ENCODE results near the gene CRTC3. TPM values are rescaled to one million over a fixed set of nuclear protein-coding genes. Genes with fewer than 3 reads are reported as not detected.

Gene CRTC3
- total and polyA plus RNA-seq, 2 donors (not counting 1 experiment from before 2014, with no cell fraction given) = 18.3 to 23.4 TPM

GRCh38 chr15:90596943-90597342 lies 67.2 kb downstream of the CRTC3 start:
- Histone ChIP-seq H3K79me2 (ENCODE audit: control insufficient read depth, insufficient read depth, low read length) (no peaks in the 10 kb centered on the region), H3K27ac (ENCODE audit: insufficient read depth, low read length) (no peak overlapping the region), H3K4me3 (replicated peaks in 1 of 4; ENCODE audit: control extremely low read depth in 1 of 4, insufficient read depth in 1 of 4, low read depth in 3 of 4, low read length in 4 of 4) (no peak overlapping the region), H3K27me3 (ENCODE audit: control insufficient read depth, insufficient read depth, low read length) (no peaks in the 10 kb centered on the region), H2AFZ (ENCODE audit: low read length) (no peak overlapping the region), H3K4me2 (ENCODE audit: extremely low read depth, insufficient read depth, low read length) (no peak overlapping the region), H3K9ac (ENCODE audit: insufficient read depth, low read length) (no peak overlapping the region), H3K9me3 (ENCODE audit: control insufficient read depth, insufficient read depth, low read depth, low read length) (no peaks in the 10 kb centered on the region), H3K36me3 (ENCODE audit: control insufficient read depth, insufficient read depth, low read length) (no peaks in the 10 kb centered on the region), H3K4me1 (ENCODE audit: control insufficient read depth, extremely low read depth, insufficient read depth, low read length) (peaks cover 10% of the 10 kb centered on the region), H4K20me1 (ENCODE audit: control insufficient read depth, extremely low read depth, insufficient read depth, low read length) (no peaks in the 10 kb centered on the region)
- TF ChIP-seq CTCF (conservative IDR thresholded peaks at IDR 0.05 in 1 of 2, IDR thresholded peaks at IDR 0.05 in 1 of 2; ENCODE audit: low read depth in 1 of 2, low read length in 2 of 2) = no peak
- no peak for TF ChIP-seq EZH2 (IDR thresholded peaks at IDR 0.05; ENCODE audit: low read length, missing control alignments)
- no peak for DNase-seq (ENCODE audit: low read depth in 2 of 2)

- Histone ChIP-seq H3K4me1 (ENCODE audit: control insufficient read depth, extremely low read depth, insufficient read depth, low read length) (peaks cover 5% of the 10 kb centered on the region), H3K36me3 (ENCODE audit: control insufficient read depth, insufficient read depth, low read length) (no peaks in the 10 kb centered on the region), H4K20me1 (ENCODE audit: control insufficient read depth, extremely low read depth, insufficient read depth, low read length) (no peaks in the 10 kb centered on the region), H3K9me3 (ENCODE audit: control insufficient read depth, insufficient read depth, low read depth, low read length) (no peaks in the 10 kb centered on the region), H2AFZ (ENCODE audit: low read length) (no peak overlapping the region), H3K27me3 (ENCODE audit: control insufficient read depth, insufficient read depth, low read length) (no peaks in the 10 kb centered on the region), H3K79me2 (ENCODE audit: control insufficient read depth, insufficient read depth, low read length) (no peaks in the 10 kb centered on the region), H3K27ac (ENCODE audit: insufficient read depth, low read length) (no peak overlapping the region), H3K9ac (ENCODE audit: insufficient read depth, low read length) (no peak overlapping the region), H3K4me3 (replicated peaks in 1 of 4; ENCODE audit: control extremely low read depth in 1 of 4, insufficient read depth in 1 of 4, low read depth in 3 of 4, low read length in 4 of 4) (no peak overlapping the region), H3K4me2 (ENCODE audit: extremely low read depth, insufficient read depth, low read length) (no peak overlapping the region)
- TF ChIP-seq CTCF (conservative IDR thresholded peaks at IDR 0.05 in 1 of 2, IDR thresholded peaks at IDR 0.05 in 1 of 2; ENCODE audit: low read depth in 1 of 2, low read length in 2 of 2) (no peak), EZH2 (IDR thresholded peaks at IDR 0.05; ENCODE audit: low read length, missing control alignments) (no peak)
- DNase-seq (ENCODE audit: low read depth in 2 of 2) = no peak
These were observed 67.9 kb downstream of the CRTC3 start for GRCh38 chr15:90597577-90597976.

GRCh38 chr15:90598031-90598577 lies 68.4 kb downstream of the CRTC3 start:
- no peak for TF ChIP-seq EZH2 (IDR thresholded peaks at IDR 0.05; ENCODE audit: low read length, missing control alignments)
- no peak for TF ChIP-seq CTCF (conservative IDR thresholded peaks at IDR 0.05 in 1 of 2, IDR thresholded peaks at IDR 0.05 in 1 of 2; ENCODE audit: low read depth in 1 of 2, low read length in 2 of 2)
- Histone ChIP-seq H3K4me2 (ENCODE audit: extremely low read depth, insufficient read depth, low read length) (no peak overlapping the region), H3K36me3 (ENCODE audit: control insufficient read depth, insufficient read depth, low read length) (no peaks in the 10 kb centered on the region), H3K9ac (ENCODE audit: insufficient read depth, low read length) (no peak overlapping the region), H4K20me1 (ENCODE audit: control insufficient read depth, extremely low read depth, insufficient read depth, low read length) (no peaks in the 10 kb centered on the region), H3K4me1 (ENCODE audit: control insufficient read depth, extremely low read depth, insufficient read depth, low read length) (peaks cover 3% of the 10 kb centered on the region), H3K4me3 (replicated peaks in 1 of 4; ENCODE audit: control extremely low read depth in 1 of 4, insufficient read depth in 1 of 4, low read depth in 3 of 4, low read length in 4 of 4) (no peak overlapping the region), H2AFZ (ENCODE audit: low read length) (no peak overlapping the region), H3K79me2 (ENCODE audit: control insufficient read depth, insufficient read depth, low read length) (no peaks in the 10 kb centered on the region), H3K27ac (ENCODE audit: insufficient read depth, low read length) (no peak overlapping the region), H3K27me3 (ENCODE audit: control insufficient read depth, insufficient read depth, low read length) (no peaks in the 10 kb centered on the region), H3K9me3 (ENCODE audit: control insufficient read depth, insufficient read depth, low read depth, low read length) (no peaks in the 10 kb centered on the region)
- DNase-seq (ENCODE audit: low read depth in 2 of 2) = no peak

Measured in fibroblast of lung (primary cell).